Calu3 (cell line): ENCODE results near the gene COL13A1. TPM values are rescaled to one million over a fixed set of nuclear protein-coding genes. Genes with fewer than 3 reads are reported as not detected.

ENCODE experiments used
- BruUV-seq: library from RNA; stranded (reverse); fragments of 400-500 nt; replicated peaks from 2 replicates; lab custom pipeline; 2021; lab: Mats Ljungman, UMichigan
- CTCF ChIA-PET: fragments of 300-600 bp; sonication (Branson Sonifier 250); formaldehyde crosslinking; loops from one replicate; lab custom pipeline; 2022; ENCODE audit warnings: antibody characterized with exemption; lab: Charles Lee
- DNase-seq: peaks from one replicate; pipeline ENCODE4 v3.0.0; 2022
- H3K27ac Mint-ChIP-seq: one replicate; pipeline ENCODE4 v1.8.0; 2022; ENCODE audit warnings: mixed read lengths; ENCODE audit not compliant: unreplicated experiment
- H3K27me3 Mint-ChIP-seq: one replicate; pipeline ENCODE4 v1.8.0; 2022; ENCODE audit warnings: mixed read lengths; ENCODE audit not compliant: unreplicated experiment
- H3K36me3 Mint-ChIP-seq: one replicate; pipeline ENCODE4 v1.8.0; 2022; ENCODE audit warnings: mild to moderate bottlenecking, moderate library complexity, mixed read lengths; ENCODE audit not compliant: insufficient read depth, unreplicated experiment
- H3K4me1 Mint-ChIP-seq: one replicate; pipeline ENCODE4 v1.8.0; 2022; ENCODE audit warnings: mild to moderate bottlenecking, low read depth, mixed read lengths; ENCODE audit not compliant: unreplicated experiment
- H3K4me3 Mint-ChIP-seq: one replicate; pipeline ENCODE4 v1.8.0; 2022; ENCODE audit warnings: mild to moderate bottlenecking, low read depth, moderate library complexity, mixed read lengths; ENCODE audit not compliant: unreplicated experiment
- H3K9me3 Mint-ChIP-seq: one replicate; pipeline ENCODE4 v1.8.0; 2022; ENCODE audit warnings: low read depth, mixed read lengths; ENCODE audit not compliant: unreplicated experiment
- CTCF ChIP-seq: fragments of 200-600 bp; IDR thresholded peaks from one replicate; pipeline ENCODE4 v1.8.0; 2022; ENCODE audit warnings: antibody characterized with exemption; ENCODE audit not compliant: unreplicated experiment
- intact Hi-C: fragments of 100-400 bp; cut with micrococcal nuclease; formaldehyde crosslinking; loops from one replicate; pipeline ENCODE4 v1.10.0; 2022; ENCODE audit not compliant: unreplicated experiment
- total RNA-seq: library from RNA; stranded (reverse); gene quantifications from 2 replicates; pipeline ENCODE4 v1.2.3, GENCODE V29; 2022

Gene COL13A1
- total RNA-seq, 1 experiment from 2014 or later = 0.24 TPM

DNA sequence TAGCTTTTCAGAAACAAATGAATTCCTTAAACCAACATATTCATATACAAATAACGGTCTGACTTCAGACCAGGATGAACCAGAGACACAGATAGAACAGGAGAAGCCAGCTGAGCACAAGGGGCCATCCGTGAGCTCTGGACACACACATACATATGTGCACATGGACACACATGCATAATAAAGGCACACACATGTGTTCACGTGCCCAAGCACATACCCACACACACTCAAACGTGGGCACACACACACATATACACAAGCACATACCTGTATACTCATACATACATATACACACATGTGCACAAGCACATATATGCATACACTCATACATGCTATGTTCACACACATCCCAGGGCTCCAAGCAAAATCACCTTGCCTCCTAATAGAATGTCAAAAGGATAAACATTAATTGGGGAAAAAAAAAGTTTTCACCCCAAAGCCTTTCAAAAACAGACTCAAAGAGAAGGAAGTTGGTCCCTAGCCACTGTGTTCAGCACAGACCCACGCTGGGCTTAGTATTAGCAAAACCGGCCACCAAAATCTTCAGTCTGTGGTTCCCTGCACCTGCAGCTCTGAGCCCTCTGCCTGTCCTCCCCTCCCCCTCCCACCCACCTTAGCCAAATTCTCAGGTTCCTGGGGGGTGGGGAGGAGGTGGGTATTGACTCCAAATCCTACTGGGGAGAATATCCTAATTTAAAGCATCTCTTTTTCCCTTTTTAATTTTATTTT, 150.5 kb downstream of the COL13A1 start:
- CTCF ChIA-PET = no interaction called here
- H3K27me3 Mint-ChIP-seq = peaks cover 100% of the 10 kb centered on the region
- no peak overlapping the region for H3K27ac Mint-ChIP-seq
- H3K4me3 Mint-ChIP-seq = no peak overlapping the region
- H3K9me3 Mint-ChIP-seq = no peaks in the 10 kb centered on the region
- H3K36me3 Mint-ChIP-seq = no peaks in the 10 kb centered on the region
- H3K4me1 Mint-ChIP-seq = no peaks in the 10 kb centered on the region
- intact Hi-C loops = no loop called here
- no peak for DNase-seq
- no TSS peak for BruUV-seq
- no peak for TF ChIP-seq CTCF

- intact Hi-C loops = no loop called here
- no peak for TF ChIP-seq CTCF
- DNase-seq = no peak
- H3K27me3 Mint-ChIP-seq = peaks cover 100% of the 10 kb centered on the region
- CTCF ChIA-PET = no interaction called here
- no peaks in the 10 kb centered on the region for H3K36me3 Mint-ChIP-seq
- BruUV-seq = no TSS peak
- H3K27ac Mint-ChIP-seq = no peak overlapping the region
- H3K9me3 Mint-ChIP-seq = no peaks in the 10 kb centered on the region
- H3K4me3 Mint-ChIP-seq = no peak overlapping the region
- H3K4me1 Mint-ChIP-seq = no peaks in the 10 kb centered on the region
Observed at GRCh38 chr10:69952821-69953221, 151.1 kb downstream of the COL13A1 start.

DNA sequence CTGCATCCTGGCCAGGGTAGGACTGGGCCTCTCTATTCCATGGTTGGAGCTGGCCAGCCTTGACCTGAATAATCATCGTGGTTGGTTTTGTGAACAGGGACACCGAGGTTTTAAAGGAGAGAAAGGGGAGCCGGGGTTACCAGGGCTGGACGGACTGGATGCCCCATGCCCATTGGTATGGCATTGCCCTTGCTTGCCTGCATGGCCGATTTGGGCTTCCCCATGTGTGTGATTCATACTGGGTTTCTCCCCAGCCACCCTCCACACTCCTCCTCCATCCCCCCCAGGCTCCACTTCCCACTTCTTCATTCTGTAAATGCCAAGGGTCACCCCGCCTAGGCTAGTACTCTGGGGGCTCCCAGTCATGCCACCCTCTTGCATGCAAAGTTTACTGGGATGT, 152.1 kb downstream of the COL13A1 start:
- H3K27me3 Mint-ChIP-seq = peaks cover 97% of the 10 kb centered on the region
- DNase-seq = no peak

DNA sequence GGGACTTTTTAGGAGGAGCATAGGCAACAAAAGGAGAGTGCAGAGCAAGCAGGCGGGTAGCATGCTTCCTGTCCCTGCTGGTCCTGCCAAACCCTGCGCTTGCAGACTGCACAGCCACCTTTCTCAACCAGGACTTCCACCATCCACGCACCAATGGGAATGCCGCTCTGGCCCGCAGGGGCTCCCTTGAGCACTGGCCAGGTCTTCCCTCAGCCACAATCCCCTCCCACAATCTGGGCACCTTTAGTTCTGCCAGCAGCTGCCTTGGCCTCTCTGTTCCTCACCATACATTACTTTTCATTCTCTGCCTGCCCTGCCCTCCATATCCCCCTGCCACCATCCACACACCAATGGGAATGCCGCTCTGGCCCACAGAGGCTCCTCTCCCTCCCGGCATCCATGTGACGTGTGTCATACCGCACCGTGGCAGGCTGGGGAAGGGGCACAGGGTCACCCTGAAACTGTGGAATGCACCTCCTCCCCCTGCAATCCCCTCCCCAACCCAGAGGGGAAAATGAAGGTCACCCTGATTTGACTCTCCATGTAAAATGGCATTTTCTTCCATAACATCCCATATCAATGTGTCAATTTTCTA, 153.6 kb downstream of the COL13A1 start:
- DNase-seq = no peak
- peaks cover 82% of the 10 kb centered on the region for H3K27me3 Mint-ChIP-seq
- H3K4me3 Mint-ChIP-seq = no peak overlapping the region
- TF ChIP-seq CTCF = no peak
- H3K4me1 Mint-ChIP-seq = no peaks in the 10 kb centered on the region
- no peaks in the 10 kb centered on the region for H3K36me3 Mint-ChIP-seq
- no peak overlapping the region for H3K27ac Mint-ChIP-seq
- BruUV-seq = no TSS peak
- no peaks in the 10 kb centered on the region for H3K9me3 Mint-ChIP-seq
- intact Hi-C loops = no loop called here
- CTCF ChIA-PET = interaction anchor here (0.6 kb wide), 1 partner anchor 9 kb away, joined by 4 read pairs; no protein-coding TSS in a partner anchor

More for the DNA sequence above, 152.1 kb downstream of the COL13A1 start:
- Mint-ChIP-seq H3K27ac (no peak overlapping the region), H3K4me1 (no peaks in the 10 kb centered on the region), H3K4me3 (no peak overlapping the region), H3K9me3 (no peaks in the 10 kb centered on the region), H3K36me3 (no peaks in the 10 kb centered on the region)
- CTCF ChIA-PET = no interaction called here
- BruUV-seq = no TSS peak
- no peak for TF ChIP-seq CTCF
- intact Hi-C loops = no loop called here
